Measurements from ENCODE around the gene FUNDC2.

Gene FUNDC2

GRCh38 chrX:155026420-155026726, 271 bp upstream of the FUNDC2 start:
- DNase-seq (ENCODE audit: insufficient read length, low spot score) (no peak), FAIRE-seq (no peak)
- no peak for TF ChIP-seq CTCF (IDR thresholded peaks at IDR 0.05; ENCODE audit: insufficient read depth, missing control alignments)

- TF ChIP-seq CTCF (IDR thresholded peaks at IDR 0.05; ENCODE audit: insufficient read depth, missing control alignments) = no peak
- no peak for DNase-seq (ENCODE audit: insufficient read length, low spot score)
- FAIRE-seq = no peak
Measured at GRCh38 chrX:155027509-155028066, 944 bp downstream of the FUNDC2 start.

GRCh38 chrX:155028129-155028528, 1.5 kb downstream of the FUNDC2 start:
- DNase-seq (ENCODE audit: insufficient read length, low spot score) = no peak
- FAIRE-seq = no peak
- TF ChIP-seq CTCF (IDR thresholded peaks at IDR 0.05; ENCODE audit: insufficient read depth, missing control alignments) = no peak

GRCh38 chrX:155028877-155029291, 2.2 kb downstream of the FUNDC2 start:
- no peak for FAIRE-seq
- no peak for DNase-seq (ENCODE audit: insufficient read length, low spot score)
- no peak for TF ChIP-seq CTCF (IDR thresholded peaks at IDR 0.05; ENCODE audit: insufficient read depth, missing control alignments)

GRCh38 chrX:155031657-155032056, 5.0 kb downstream of the FUNDC2 start:
- no peak for TF ChIP-seq CTCF (IDR thresholded peaks at IDR 0.05; ENCODE audit: insufficient read depth, missing control alignments)
- DNase-seq (ENCODE audit: insufficient read length, low spot score) = no peak
- FAIRE-seq = no peak

GRCh38 chrX:155035688-155036087, 9.0 kb downstream of the FUNDC2 start:
- no peak for DNase-seq (ENCODE audit: insufficient read length, low spot score)
- no peak for FAIRE-seq
- TF ChIP-seq CTCF (IDR thresholded peaks at IDR 0.05; ENCODE audit: insufficient read depth, missing control alignments) = no peak

- no peak for TF ChIP-seq CTCF (IDR thresholded peaks at IDR 0.05; ENCODE audit: insufficient read depth, missing control alignments)
- FAIRE-seq (no peak), DNase-seq (ENCODE audit: insufficient read length, low spot score) (no peak)
Measured at GRCh38 chrX:155046129-155046810, 19.6 kb downstream of the FUNDC2 start.

Data from D721Med (cell line).